ENCODE measurements around the gene USP36. TPM values are rescaled to one million over a fixed set of nuclear protein-coding genes. Genes with fewer than 3 reads are reported as not detected.

Gene USP36
- total RNA-seq, 2 experiments from 2014 or later = 71.2 to 74.3 TPM

DNA sequence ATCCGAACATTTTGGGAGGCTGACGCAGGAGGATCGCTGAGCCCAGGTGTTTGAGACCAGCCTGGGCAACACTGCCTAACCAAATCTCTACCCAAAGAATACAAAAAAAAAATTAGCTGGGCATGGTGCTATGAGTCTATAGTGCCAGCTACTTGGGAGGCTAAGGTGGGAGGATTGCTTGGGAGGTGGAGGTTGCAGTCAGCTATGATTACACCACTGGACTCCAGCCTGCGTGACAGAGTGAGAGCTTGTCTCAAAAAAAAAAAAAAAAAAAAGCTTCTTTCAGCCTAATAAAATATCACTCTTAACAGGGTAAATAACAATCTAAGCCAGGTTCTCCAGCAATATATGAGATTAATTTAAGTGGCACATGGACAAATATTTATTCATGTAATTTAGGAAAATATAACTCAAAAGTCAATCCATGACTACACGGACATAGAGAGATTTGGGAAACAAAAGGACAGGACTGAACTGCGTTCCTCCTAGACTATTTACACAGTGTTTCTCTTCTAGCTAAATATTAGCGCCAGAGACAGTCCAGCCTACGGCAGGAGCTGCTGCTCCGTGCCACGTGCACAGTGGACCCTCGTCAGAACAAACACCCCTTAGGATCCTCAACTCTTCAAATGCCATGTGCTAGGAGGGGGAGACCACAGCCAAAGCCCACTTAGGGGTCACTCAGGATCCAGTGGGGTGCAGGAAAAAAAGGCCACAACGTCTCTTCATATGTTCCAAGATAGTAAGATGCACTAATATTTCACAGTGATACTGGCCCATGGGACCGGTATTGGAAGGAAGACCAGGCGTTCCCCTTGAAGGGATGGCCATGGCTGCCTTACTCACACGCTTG, 8.7 kb downstream of the USP36 start:
- ChIA-PET CTCF (no interaction called here), POLR2A (interaction anchor here (0.6 kb wide), 3 partner anchors 8 to 52 kb away, joined by 3 to 6 read pairs (median 3); no protein-coding TSS in a partner anchor)
- Mint-ChIP-seq H3K27ac (no peak overlapping the region), H3K36me3 (peaks cover 76% of the 10 kb centered on the region), H3K9me3 (no peaks in the 10 kb centered on the region), H3K4me3 (no peak overlapping the region), H3K4me1 (ENCODE audit: low read depth) (peaks cover 11% of the 10 kb centered on the region), H3K27me3 (no peaks in the 10 kb centered on the region)
- DNase-seq = no peak
- intact Hi-C loops (cut with micrococcal nuclease) = no loop called here

DNA sequence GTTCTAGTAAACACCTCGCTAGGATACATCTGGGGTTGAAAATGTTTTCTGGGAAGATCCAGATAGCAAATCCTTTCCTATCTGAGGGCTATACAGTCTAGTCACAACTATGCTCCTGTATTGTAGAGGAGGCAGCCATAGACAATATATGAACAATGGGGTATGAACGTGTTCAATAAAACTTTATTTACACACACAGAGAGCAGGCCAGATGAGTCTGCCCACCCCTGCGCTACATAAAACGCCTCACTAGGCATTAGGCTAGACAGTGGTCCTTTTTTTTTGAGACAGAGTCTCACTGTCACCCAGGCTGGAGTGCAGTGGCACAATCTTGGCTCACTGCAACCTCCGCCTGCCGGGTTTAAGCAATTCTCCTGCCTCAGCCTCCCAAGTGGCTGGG, 11.1 kb downstream of the USP36 start:
- H3K4me1 Mint-ChIP-seq (ENCODE audit: low read depth) = peaks cover 10% of the 10 kb centered on the region
- no peak overlapping the region for H3K4me3 Mint-ChIP-seq
- H3K9me3 Mint-ChIP-seq = no peaks in the 10 kb centered on the region
- intact Hi-C loops (cut with micrococcal nuclease) = no loop called here
- DNase-seq = no peak
- CTCF ChIA-PET = interaction anchor here (1.1 kb wide), 1 partner anchor 121 kb away, joined by 3 read pairs; no protein-coding TSS in a partner anchor
- peaks cover 77% of the 10 kb centered on the region for H3K36me3 Mint-ChIP-seq
- H3K27ac Mint-ChIP-seq = no peak overlapping the region
- POLR2A ChIA-PET = interaction anchor here (0.6 kb wide), 1 partner anchor 9 kb away, joined by 3 read pairs; no protein-coding TSS in a partner anchor
- H3K27me3 Mint-ChIP-seq = no peaks in the 10 kb centered on the region

DNA sequence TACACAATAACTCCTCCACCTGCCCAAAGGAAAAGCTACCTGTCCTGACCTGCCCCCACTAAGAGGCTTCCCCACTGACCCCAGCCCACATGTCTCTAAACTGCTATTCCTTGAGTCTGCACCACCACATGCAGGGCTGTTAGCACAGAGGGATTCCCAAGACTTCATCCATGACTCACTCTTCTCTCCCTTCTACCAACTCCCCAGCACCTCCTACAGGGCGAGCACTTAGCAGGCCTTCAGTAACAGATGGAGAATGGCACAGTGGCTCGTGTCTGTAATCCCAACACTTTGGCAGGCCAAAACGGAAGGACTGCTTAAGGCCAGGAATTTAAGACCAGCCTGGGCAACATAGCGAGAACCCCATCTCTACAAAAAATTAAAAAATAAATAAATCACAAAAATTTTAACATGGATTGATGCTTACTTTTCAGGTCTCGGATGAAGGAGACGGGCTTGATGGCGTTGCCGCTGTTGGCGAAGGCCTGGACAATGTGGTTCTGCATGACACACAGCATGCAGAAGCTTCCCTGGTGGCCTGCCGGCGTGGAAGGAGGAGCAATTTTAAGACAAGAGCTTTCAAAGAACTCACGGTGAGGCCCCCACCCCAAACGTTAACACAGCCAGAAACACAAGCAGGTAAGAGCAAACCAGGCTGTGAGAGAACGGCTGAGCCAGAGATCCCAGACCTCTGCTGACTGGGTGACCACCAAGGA, 12.0 kb downstream of the USP36 start:
- Mint-ChIP-seq H3K36me3 (peaks cover 78% of the 10 kb centered on the region), H3K27me3 (no peaks in the 10 kb centered on the region), H3K9me3 (no peaks in the 10 kb centered on the region), H3K4me3 (no peak overlapping the region), H3K27ac (peak overlapping the region; percentile 3), H3K4me1 (ENCODE audit: low read depth) (peaks cover 10% of the 10 kb centered on the region)
- intact Hi-C loops (cut with micrococcal nuclease) = no loop called here
- DNase-seq = peak; percentile 56
- ChIA-PET CTCF (no interaction called here), POLR2A (no interaction called here)

DNA sequence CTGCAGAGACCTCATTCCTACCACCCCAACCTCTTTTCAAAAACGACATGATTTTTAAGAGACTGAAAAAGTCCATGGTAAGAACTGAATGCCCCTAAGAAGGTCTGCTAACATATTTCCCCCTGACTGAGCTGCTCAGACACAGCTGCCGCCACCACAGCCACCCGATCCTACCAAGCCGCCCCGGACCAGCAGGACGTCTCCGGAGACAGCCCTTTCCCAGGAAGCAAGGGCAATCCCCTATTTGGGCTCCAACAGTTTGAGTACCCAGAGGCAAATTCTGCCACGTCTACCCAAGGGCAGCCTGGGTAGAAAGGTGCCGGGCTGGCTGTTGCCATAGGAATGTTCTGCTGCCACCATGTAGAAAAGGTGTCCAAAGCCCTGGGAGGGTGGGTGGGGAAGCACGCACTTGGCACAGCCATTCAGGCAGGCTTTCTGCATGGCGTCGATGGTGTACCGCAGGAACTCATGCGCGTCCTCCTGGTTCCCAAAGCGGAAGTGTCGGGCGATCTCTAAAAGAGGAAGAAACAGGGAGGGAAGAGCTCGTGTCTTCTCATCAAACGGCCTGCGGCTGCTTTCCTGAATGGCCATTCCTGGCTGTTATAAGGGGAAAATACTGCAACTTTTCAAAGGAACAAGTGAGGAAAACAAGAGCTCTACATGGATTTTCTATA, 13.6 kb downstream of the USP36 start:
- Mint-ChIP-seq H3K27ac (no peak overlapping the region), H3K4me3 (no peak overlapping the region), H3K36me3 (peaks cover 78% of the 10 kb centered on the region), H3K9me3 (no peaks in the 10 kb centered on the region), H3K4me1 (ENCODE audit: low read depth) (peaks cover 18% of the 10 kb centered on the region), H3K27me3 (no peaks in the 10 kb centered on the region)
- DNase-seq = no peak
- intact Hi-C loops (cut with micrococcal nuclease) = no loop called here
- ChIA-PET POLR2A (no interaction called here), CTCF (no interaction called here)

DNA sequence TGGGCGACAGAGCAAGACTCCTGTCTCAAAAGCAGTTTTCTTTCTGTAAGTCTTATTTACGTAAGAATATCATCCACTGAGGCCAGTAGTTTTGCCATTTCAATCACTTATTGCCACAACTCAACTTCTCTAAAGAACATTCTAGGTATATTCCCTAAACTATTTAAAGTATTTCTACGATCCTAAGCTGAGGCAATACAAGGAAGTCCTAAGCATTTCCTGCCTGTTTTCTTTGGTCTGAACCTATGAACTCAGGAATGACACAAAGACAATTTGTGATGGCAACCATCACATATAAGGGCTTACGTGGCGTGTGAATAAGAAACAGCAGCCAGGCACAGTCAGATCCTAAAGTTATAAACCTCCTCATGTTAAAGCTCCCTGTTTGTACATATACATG, 14.2 kb downstream of the USP36 start:
- POLR2A ChIA-PET = no interaction called here
- Mint-ChIP-seq H3K27ac (no peak overlapping the region), H3K9me3 (no peaks in the 10 kb centered on the region)

DNA sequence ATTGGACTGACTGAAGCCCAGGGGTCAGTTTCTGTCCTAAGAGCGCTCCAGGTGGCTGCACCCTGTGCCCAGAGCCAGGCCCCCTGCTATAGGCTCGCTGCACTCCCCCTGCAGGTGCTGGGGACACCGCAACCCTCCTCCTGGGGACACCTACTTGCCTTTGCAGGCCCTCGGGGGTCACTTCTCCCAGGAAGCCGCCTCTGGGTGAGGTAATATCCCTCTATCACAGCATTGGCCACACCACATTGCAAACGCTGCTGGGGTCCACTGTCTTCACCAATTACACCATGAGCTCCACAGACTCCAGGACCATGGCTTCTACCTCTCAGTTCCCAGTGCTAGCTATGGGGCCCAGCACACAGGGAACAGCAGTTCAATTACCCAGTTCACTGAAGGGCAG, 14.9 kb downstream of the USP36 start:
- intact Hi-C loops (cut with micrococcal nuclease) = no loop called here
- Mint-ChIP-seq H3K4me1 (ENCODE audit: low read depth) (peaks cover 23% of the 10 kb centered on the region), H3K36me3 (peaks cover 80% of the 10 kb centered on the region), H3K9me3 (no peaks in the 10 kb centered on the region), H3K27me3 (no peaks in the 10 kb centered on the region), H3K27ac (no peak overlapping the region), H3K4me3 (no peak overlapping the region)
- CTCF ChIA-PET = no interaction called here
- no peak for DNase-seq
- POLR2A ChIA-PET = no interaction called here

More for the DNA sequence above, 14.2 kb downstream of the USP36 start:
- H3K4me3 Mint-ChIP-seq = no peak overlapping the region
- DNase-seq = no peak
- peaks cover 78% of the 10 kb centered on the region for H3K36me3 Mint-ChIP-seq
- intact Hi-C loops (cut with micrococcal nuclease) = no loop called here
- no peaks in the 10 kb centered on the region for H3K27me3 Mint-ChIP-seq
- peaks cover 18% of the 10 kb centered on the region for H3K4me1 Mint-ChIP-seq (ENCODE audit: low read depth)
- CTCF ChIA-PET = no interaction called here

DNA sequence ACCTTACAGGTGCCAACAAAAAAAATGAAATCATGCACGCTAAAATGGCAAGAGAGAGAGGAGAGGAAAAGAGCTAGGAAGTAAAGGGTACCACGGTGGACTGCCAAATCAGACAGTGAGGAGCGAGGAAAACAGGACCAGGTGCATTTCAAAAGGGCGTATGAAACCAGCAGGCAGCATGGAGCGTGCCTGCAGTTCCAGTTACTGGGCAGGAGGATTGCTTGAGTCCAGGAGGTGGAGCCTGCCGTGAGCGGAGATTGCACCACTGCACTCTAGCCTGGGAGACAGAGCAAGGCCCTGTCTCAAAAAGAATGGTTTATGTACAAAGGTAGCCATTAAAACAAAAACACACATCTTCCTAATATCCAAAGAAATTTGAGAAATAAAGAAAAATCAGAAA, 16.4 kb downstream of the USP36 start:
- intact Hi-C loops (cut with micrococcal nuclease) = no loop called here
- POLR2A ChIA-PET = no interaction called here
- H3K9me3 Mint-ChIP-seq = no peaks in the 10 kb centered on the region
- H3K4me1 Mint-ChIP-seq (ENCODE audit: low read depth) = peaks cover 34% of the 10 kb centered on the region
- H3K27ac Mint-ChIP-seq = peak overlapping the region; percentile 2
- H3K4me3 Mint-ChIP-seq = no peak overlapping the region
- DNase-seq = no peak
- CTCF ChIA-PET = no interaction called here
- H3K36me3 Mint-ChIP-seq = peaks cover 84% of the 10 kb centered on the region
- H3K27me3 Mint-ChIP-seq = no peaks in the 10 kb centered on the region

DNA sequence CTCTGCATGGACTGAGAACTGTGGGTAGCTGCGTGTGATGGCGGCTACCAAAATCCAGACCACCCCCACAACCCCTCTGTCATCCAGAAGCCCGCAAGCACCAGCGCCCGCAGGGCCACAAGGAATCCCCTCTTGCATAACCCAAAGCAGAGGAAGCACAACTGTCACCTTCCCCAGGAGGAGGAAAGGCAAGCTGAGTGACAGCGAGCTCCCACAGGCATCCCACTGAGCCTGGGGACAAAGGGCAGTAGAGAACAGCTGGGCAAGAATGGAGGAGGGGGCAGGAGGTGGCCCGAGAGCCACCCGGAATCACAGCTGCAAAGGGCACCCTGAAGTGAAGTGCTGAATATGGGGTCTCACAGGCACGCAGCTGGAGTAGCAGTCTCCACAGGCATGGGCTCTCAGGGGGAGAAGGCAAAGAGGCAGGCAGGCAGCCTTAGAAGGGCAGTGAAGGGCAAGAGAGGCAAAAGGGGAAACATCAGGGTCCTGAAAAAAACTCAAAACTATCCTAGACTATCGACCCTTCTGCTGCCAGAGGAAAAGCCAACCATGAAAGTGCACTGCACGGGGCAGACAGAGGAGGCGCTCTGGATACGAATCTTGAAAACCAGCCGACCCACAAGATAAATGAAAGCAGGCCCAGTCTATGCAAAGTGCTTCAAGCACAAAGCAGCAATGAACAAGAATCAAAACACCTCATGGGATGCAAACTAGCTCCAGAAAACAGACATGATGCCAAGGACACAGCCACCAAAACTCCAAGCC, 17.1 kb downstream of the USP36 start:
- no peaks in the 10 kb centered on the region for H3K9me3 Mint-ChIP-seq
- intact Hi-C loops (cut with micrococcal nuclease) = no loop called here
- no peaks in the 10 kb centered on the region for H3K27me3 Mint-ChIP-seq
- no peak for DNase-seq
- H3K36me3 Mint-ChIP-seq = peaks cover 86% of the 10 kb centered on the region
- POLR2A ChIA-PET = interaction anchor here (1.0 kb wide), 1 partner anchor 39 kb away, joined by 6 read pairs; no protein-coding TSS in a partner anchor
- no peak overlapping the region for H3K4me3 Mint-ChIP-seq
- CTCF ChIA-PET = no interaction called here
- peak overlapping the region; percentile 38 for H3K27ac Mint-ChIP-seq
- H3K4me1 Mint-ChIP-seq (ENCODE audit: low read depth) = peaks cover 41% of the 10 kb centered on the region

DNA sequence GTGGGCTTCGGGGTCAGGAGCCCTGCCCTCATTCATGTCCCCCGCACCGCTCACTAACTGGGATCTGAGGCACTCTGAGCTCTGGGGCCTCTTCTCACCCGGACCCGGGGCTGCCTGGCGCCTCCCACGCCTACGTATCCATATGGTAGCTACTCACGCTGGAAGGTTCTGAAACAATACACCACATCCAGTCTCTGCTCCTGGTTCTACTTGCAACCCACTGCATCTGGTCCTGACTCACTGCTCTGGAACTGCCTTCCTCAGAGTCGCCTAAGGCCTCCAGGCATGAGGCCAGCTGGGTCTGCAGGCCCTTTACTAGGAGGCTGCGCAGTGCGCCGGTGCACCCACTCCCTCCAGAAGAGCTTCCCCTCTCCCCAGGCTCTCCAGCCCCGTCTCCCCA, 18.1 kb downstream of the USP36 start:
- Mint-ChIP-seq H3K4me1 (ENCODE audit: low read depth) (peaks cover 47% of the 10 kb centered on the region), H3K4me3 (no peak overlapping the region), H3K9me3 (no peaks in the 10 kb centered on the region), H3K27me3 (no peaks in the 10 kb centered on the region), H3K36me3 (peaks cover 80% of the 10 kb centered on the region), H3K27ac (peak overlapping the region; percentile 36)
- CTCF ChIA-PET = no interaction called here
- intact Hi-C loops (cut with micrococcal nuclease) = no loop called here
- DNase-seq = no peak
- POLR2A ChIA-PET = interaction anchor here (1.0 kb wide), 1 partner anchor 38 kb away, joined by 6 read pairs; no protein-coding TSS in a partner anchor

DNA sequence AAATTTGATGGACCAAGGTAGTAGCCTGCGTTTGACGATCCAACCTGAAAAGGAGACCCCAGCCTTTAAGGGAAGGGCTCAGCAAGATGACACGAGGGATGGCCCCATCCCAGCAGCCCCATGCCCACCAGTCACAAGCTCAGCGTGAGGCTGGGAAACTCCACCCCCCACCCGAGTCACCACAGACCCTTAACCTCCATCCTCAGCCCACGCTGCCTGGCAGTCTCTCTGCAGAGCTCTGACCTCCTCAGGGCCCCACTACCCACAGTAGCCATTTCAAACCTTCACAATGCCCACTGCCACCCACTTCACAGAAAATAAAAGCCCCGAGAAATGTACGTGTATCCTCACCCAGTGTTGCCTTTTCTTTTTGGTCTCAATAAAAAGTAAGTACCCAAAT, 18.7 kb downstream of the USP36 start:
- Mint-ChIP-seq H3K36me3 (peaks cover 82% of the 10 kb centered on the region), H3K9me3 (no peaks in the 10 kb centered on the region), H3K27ac (peak overlapping the region; percentile 4), H3K4me1 (ENCODE audit: low read depth) (peaks cover 53% of the 10 kb centered on the region), H3K27me3 (no peaks in the 10 kb centered on the region), H3K4me3 (no peak overlapping the region)
- no peak for DNase-seq
- ChIA-PET CTCF (no interaction called here), POLR2A (interaction anchor here (1.0 kb wide), 1 partner anchor 38 kb away, joined by 6 read pairs; no protein-coding TSS in a partner anchor)
- intact Hi-C loops (cut with micrococcal nuclease) = no loop called here

DNA sequence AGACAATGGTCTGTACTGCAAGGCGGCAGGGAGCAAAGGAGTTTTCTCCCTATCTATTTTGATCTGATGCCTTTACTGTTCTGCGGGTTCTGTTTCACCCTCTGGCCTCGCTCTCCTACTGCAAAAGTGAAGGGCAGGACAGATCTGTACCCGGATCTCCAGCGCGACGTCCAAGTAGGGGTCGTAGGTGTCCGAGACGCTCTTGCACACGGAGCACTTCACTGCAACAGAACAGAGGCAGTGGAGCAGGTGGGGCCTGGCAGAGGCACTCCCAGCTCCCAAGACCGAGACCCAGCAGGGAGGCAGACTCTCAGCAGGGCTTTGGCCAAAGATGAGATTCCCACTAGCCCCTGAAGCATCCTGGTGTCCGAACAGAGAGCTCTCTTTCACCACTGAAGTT, 19.8 kb downstream of the USP36 start:
- peaks cover 58% of the 10 kb centered on the region for H3K4me1 Mint-ChIP-seq (ENCODE audit: low read depth)
- H3K9me3 Mint-ChIP-seq = no peaks in the 10 kb centered on the region
- ChIA-PET CTCF (interaction anchor here (1.4 kb wide), 1 partner anchor 17 kb away, joined by 3 read pairs; no protein-coding TSS in a partner anchor), POLR2A (interaction anchor here (0.6 to 1.2 kb wide), 2 partner anchors 19 to 1771 kb away, joined by 3 read pairs; partner anchors contain the start of gene USP36)
- H3K27me3 Mint-ChIP-seq = no peaks in the 10 kb centered on the region
- intact Hi-C loops (cut with micrococcal nuclease) = no loop called here
- no peak overlapping the region for H3K4me3 Mint-ChIP-seq
- no peak overlapping the region for H3K27ac Mint-ChIP-seq
- H3K36me3 Mint-ChIP-seq = peaks cover 79% of the 10 kb centered on the region
- no peak for DNase-seq
